Stimulated activated CD8-positive, alpha-beta memory T cell treated with anti-CD3 and anti-CD28 coated beads, Interleukin-12 subunit alpha, Interleukin-12 subunit beta, amount 100 ng/mL, for 24 hours (primary cell): ENCODE results near the gene FOXS1.

Source experiments
- DNase-seq: peaks from one replicate; pipeline ENCODE4 v3.0.0-alpha.2; 2020; ENCODE audit errors: extremely low read depth

The FOXS1 gene

GRCh38 chr20:31861385-31862156 is 16.2 kb upstream of the FOXS1 start:
- DNase-seq, result peak; percentile 43

- DNase-seq, result no peak
Measured at GRCh38 chr20:31861135-31861384, 15.7 kb upstream of the FOXS1 start.

- no peak for DNase-seq
Measured at GRCh38 chr20:31860390-31861134, 15.2 kb upstream of the FOXS1 start.

GRCh38 chr20:31859998-31860380 is 14.6 kb upstream of the FOXS1 start:
- DNase-seq, result no peak

GRCh38 chr20:31859266-31859997 is 14.0 kb upstream of the FOXS1 start:
- no peak for DNase-seq

GRCh38 chr20:31858760-31859083 is 13.3 kb upstream of the FOXS1 start:
- no peak for DNase-seq

GRCh38 chr20:31857861-31858759 is 12.7 kb upstream of the FOXS1 start:
- no peak for DNase-seq

- no peak for DNase-seq
Measured at GRCh38 chr20:31856516-31856915, 11.1 kb upstream of the FOXS1 start.

GRCh38 chr20:31853481-31853880 is 8.1 kb upstream of the FOXS1 start:
- no peak for DNase-seq

- DNase-seq, result no peak
Measured at GRCh38 chr20:31851240-31851955, 6.0 kb upstream of the FOXS1 start.

GRCh38 chr20:31849306-31849930 is 4.0 kb upstream of the FOXS1 start:
- no peak for DNase-seq

GRCh38 chr20:31848088-31848999 is 2.9 kb upstream of the FOXS1 start:
- DNase-seq, result no peak

- no peak for DNase-seq
Measured at GRCh38 chr20:31846793-31847138, 1.4 kb upstream of the FOXS1 start.

GRCh38 chr20:31844737-31845299 is 586 bp downstream of the FOXS1 start:
- no peak for DNase-seq

- no peak for DNase-seq
Measured at GRCh38 chr20:31843881-31844280, 1.5 kb downstream of the FOXS1 start.

GRCh38 chr20:31843288-31843687 is 2.1 kb downstream of the FOXS1 start:
- DNase-seq, result no peak

- no peak for DNase-seq
Measured at GRCh38 chr20:31842471-31843157, 2.8 kb downstream of the FOXS1 start.

- no peak for DNase-seq
Measured at GRCh38 chr20:31841928-31842327, 3.5 kb downstream of the FOXS1 start.
